ENCODE results near the gene ATG2A. TPM values are rescaled to one million over a fixed set of nuclear protein-coding genes. Genes with fewer than 3 reads are reported as not detected.

ATG2A gene
- total and polyA plus RNA-seq, 7 donors = 11.0 to 21.6 (median 19.5) TPM

- no peaks in the 10 kb centered on the region for H3K9me3 ChIP-seq
- WGBS, 3 donors = 65 to 81% (median 71%) methylated on average over 24 to 25 of the region's 25 CpGs
- ATAC-seq = no peak
- H3K27ac ChIP-seq = peak overlapping the region; percentile 98
- H3K27me3 ChIP-seq (ENCODE audit: insufficient read depth in 3 of 3, low read length in 2 of 3) = no peaks in the 10 kb centered on the region
- no peak for TF ChIP-seq CTCF (IDR thresholded peaks at IDR 0.05)
- DNase-seq = no peak
- H3K4me1 ChIP-seq = peaks cover 93% of the 10 kb centered on the region
- intact Hi-C loops (cut with DNase I) = no loop called here
- H3K4me3 ChIP-seq = peak overlapping the region; percentile 35
- peaks cover 5 to 25% of the 10 kb centered on the region in 2 donors for H3K36me3 ChIP-seq (ENCODE audit: insufficient read depth in 1 of 2, low read depth in 1 of 2)
These were observed 62.9 kb downstream of the ATG2A start for GRCh38 chr11:64854157-64854533.

GRCh38 chr11:64853709-64854108, 63.3 kb downstream of the ATG2A start:
- Histone ChIP-seq H3K27ac (peak overlapping the region; percentile 98), H3K4me1 (peaks cover 93% of the 10 kb centered on the region), H3K9me3 (no peaks in the 10 kb centered on the region), H3K36me3 (ENCODE audit: insufficient read depth in 1 of 2, low read depth in 1 of 2) (peaks cover 5 to 22% of the 10 kb centered on the region in 2 donors), H3K4me3 (peak overlapping the region; percentile 35), H3K27me3 (ENCODE audit: insufficient read depth in 3 of 3, low read length in 2 of 3) (no peaks in the 10 kb centered on the region)
- ATAC-seq = no peak
- TF ChIP-seq CTCF (IDR thresholded peaks at IDR 0.05) = no peak
- DNase-seq = no peak
- 67 to 74% (median 70%) methylated on average over 27 of the region's 27 CpGs for WGBS, 3 donors
- intact Hi-C loops (cut with DNase I) = loop anchor here in 1 of 2 donors (2.0 kb wide), 1 partner anchor 31 kb away; no protein-coding TSS in a partner anchor

- peaks cover 93% of the 10 kb centered on the region for H3K4me1 ChIP-seq
- H3K4me3 ChIP-seq = peak overlapping the region; percentile 35
- WGBS, 3 donors = 70 to 77% (median 71%) methylated on average over 24 of the region's 24 CpGs
- H3K36me3 ChIP-seq (ENCODE audit: insufficient read depth in 1 of 2, low read depth in 1 of 2) = peaks cover 5 to 18% of the 10 kb centered on the region in 2 donors
- intact Hi-C loops (cut with DNase I) = loop anchor here in 1 of 2 donors (2.0 kb wide), 1 partner anchor 32 kb away; no protein-coding TSS in a partner anchor
- H3K27me3 ChIP-seq (ENCODE audit: insufficient read depth in 3 of 3, low read length in 2 of 3) = no peaks in the 10 kb centered on the region
- ATAC-seq = no peak
- TF ChIP-seq CTCF (IDR thresholded peaks at IDR 0.05) = no peak
- H3K9me3 ChIP-seq = no peaks in the 10 kb centered on the region
- peak overlapping the region; percentile 98 for H3K27ac ChIP-seq
- no peak for DNase-seq
These were observed 64.1 kb downstream of the ATG2A start for GRCh38 chr11:64852804-64853509.

- WGBS, 3 donors = 74 to 87% (median 76%) methylated on average over 8 of the region's 8 CpGs
- peak overlapping the region; percentile 98 for H3K27ac ChIP-seq
- ATAC-seq = no peak
These were observed 65.1 kb downstream of the ATG2A start for GRCh38 chr11:64851831-64852351.

More at GRCh38 chr11:64851831-64852351, 65.1 kb downstream of the ATG2A start:
- no peaks in the 10 kb centered on the region for H3K9me3 ChIP-seq
- intact Hi-C loops (cut with DNase I) = loop anchor here in 1 of 2 donors (2.0 kb wide), 1 partner anchor 33 kb away; no protein-coding TSS in a partner anchor
- peaks cover 88% of the 10 kb centered on the region for H3K4me1 ChIP-seq
- H3K4me3 ChIP-seq = no peak overlapping the region
- H3K36me3 ChIP-seq (ENCODE audit: insufficient read depth in 1 of 2, low read depth in 1 of 2) = peaks cover 2 to 18% of the 10 kb centered on the region in 2 donors
- TF ChIP-seq CTCF (IDR thresholded peaks at IDR 0.05) = no peak
- H3K27me3 ChIP-seq (ENCODE audit: insufficient read depth in 3 of 3, low read length in 2 of 3) = no peaks in the 10 kb centered on the region
- no peak for DNase-seq

All from psoas muscle (tissue), 8 donors.